Measurements from ENCODE around the gene CCN5.
"Not testable (repeated sequence)": the region's sequence is repeated elsewhere in the genome, so short reads cannot be mapped to it uniquely, and the experiment has no call there.

The CCN5 gene

GRCh38 chr20:44756011-44756688 is 41.0 kb downstream of the CCN5 start:
- no peak for DNase-seq

- DNase-seq, result no peak
Measured at GRCh38 chr20:44756956-44757355, 41.8 kb downstream of the CCN5 start.

GRCh38 chr20:44758247-44759101 is 43.3 kb downstream of the CCN5 start:
- peak in 24 of 56 donors; percentile 14 to 80 (median 51) for DNase-seq

- DNase-seq, result no peak
Measured at GRCh38 chr20:44759595-44759994, 44.4 kb downstream of the CCN5 start.

GRCh38 chr20:44761423-44761822 is 46.3 kb downstream of the CCN5 start:
- peak in 5 of 56 donors; percentile 10 to 26 (median 15) for DNase-seq

DNA sequence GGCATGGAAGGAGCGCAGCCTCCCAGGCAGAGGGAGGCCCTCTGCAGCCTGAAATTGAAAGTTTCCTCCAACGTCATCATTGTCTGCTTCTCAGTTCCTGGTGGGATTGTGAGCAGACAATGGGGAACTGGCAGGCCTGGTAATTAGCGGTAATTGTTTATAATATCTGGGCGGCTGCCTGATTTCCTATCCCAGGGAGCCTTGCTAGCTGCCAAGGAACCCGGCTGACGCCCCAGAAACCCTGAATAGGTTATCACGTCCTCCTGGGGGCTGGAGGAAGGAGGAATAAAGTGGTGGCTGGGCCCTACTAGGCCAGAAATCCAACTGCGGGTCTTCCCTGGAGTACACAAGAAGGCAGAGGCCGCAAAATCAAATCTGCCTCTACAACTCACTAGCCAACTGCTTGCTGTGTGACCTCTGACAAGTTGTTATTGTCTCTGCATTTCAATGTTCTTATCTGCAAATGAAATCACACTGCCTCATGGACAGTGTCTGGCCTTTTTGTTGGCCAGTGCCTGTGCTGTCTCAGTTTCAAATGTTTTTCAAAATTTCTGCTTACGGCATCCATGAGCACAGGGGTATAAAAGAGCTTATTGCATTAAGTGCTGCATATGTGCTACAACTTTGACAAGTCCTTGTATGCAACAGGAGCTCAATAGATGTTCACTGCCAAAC is 47.4 kb downstream of the CCN5 start:
- peak in 1 of 56 donors; percentile 37 for DNase-seq

DNA sequence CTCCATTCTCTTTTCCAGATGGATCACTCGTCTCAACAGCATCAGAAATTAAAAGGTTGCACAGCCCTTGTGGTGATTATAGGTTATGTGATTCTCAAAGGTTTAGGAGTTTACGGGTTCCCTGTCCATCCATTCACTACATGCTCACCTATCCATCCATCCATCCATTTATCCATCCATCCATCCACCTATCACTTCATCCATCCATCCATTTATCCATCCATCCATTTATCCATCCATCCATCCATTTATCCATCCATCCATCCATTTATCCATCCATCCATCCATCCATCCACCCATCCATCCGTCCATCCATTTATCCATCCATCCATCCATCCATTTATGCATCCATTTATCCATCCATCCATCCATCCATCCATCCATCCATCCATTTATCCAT is 48.6 kb downstream of the CCN5 start:
- DNase-seq, result not testable (repeated sequence)

GRCh38 chr20:44765091-44765490 is 49.9 kb downstream of the CCN5 start:
- no peak for DNase-seq

- peak in 4 of 56 donors; percentile 14 to 62 (median 26) for DNase-seq
Measured at GRCh38 chr20:44765701-44766347, 50.7 kb downstream of the CCN5 start.

GRCh38 chr20:44768256-44768655 is 53.1 kb downstream of the CCN5 start:
- DNase-seq, result peak in 10 of 56 donors; percentile 8 to 46 (median 24)

- DNase-seq, result no peak
Measured at GRCh38 chr20:44768854-44769480, 53.8 kb downstream of the CCN5 start.

GRCh38 chr20:44769481-44769863 is 54.3 kb downstream of the CCN5 start:
- DNase-seq, result peak in 1 of 56 donors; percentile 23

DNA sequence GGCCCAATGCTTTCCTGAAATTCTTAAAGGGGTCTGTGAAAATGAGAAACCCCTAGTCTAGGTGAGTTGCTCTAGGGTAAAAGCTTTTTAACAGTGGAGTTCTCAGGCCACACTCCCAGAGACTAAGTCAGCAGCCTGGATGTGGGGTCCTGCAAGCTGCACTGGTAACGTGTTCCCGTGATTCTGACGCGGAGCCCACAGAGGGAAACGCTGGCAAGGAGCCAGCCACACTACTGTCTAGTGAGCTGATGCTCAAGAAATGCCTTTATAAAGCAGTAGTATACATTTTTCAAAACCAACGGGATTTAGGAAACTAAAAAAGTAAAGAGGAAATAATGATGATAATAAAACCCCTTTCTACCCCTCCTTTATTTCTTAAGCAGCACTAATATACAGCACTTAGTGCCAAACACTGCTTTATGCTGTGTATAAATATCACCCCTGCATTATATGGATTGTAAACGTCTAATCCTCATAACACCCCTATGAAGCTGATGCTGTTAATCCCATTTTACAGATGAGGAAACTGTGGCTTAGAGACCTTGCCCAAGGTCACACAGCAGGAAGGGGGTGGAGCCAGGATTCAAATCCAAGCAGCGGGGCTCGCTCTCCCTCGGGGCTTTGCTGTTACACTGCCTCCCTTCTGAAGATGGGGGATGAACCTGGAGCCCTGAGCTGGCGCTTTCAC is 55.5 kb downstream of the CCN5 start:
- peak in 2 of 56 donors; percentile 19 to 20 for DNase-seq

- DNase-seq, result no peak
Measured at GRCh38 chr20:44771172-44771535, 56.0 kb downstream of the CCN5 start.

DNA sequence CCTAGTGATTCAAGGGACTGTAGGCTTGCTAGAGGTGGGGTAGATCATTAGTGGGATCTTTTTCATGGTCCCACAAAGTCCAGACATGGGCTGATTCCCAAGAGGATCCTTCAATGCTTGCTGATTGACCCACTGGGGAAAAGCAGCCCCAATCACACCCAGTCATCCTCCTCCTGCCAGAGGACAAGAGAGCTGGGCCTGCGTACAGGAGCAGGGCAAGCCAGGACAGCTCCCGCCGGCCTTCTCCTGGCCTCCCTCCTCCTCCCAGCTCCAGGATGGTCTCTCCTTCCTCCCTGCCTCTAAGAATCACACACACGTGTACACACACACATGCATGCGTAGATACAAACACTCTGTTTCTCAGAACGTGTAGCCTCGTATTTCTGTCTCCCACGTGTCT is 57.5 kb downstream of the CCN5 start:
- no peak for DNase-seq

DNA sequence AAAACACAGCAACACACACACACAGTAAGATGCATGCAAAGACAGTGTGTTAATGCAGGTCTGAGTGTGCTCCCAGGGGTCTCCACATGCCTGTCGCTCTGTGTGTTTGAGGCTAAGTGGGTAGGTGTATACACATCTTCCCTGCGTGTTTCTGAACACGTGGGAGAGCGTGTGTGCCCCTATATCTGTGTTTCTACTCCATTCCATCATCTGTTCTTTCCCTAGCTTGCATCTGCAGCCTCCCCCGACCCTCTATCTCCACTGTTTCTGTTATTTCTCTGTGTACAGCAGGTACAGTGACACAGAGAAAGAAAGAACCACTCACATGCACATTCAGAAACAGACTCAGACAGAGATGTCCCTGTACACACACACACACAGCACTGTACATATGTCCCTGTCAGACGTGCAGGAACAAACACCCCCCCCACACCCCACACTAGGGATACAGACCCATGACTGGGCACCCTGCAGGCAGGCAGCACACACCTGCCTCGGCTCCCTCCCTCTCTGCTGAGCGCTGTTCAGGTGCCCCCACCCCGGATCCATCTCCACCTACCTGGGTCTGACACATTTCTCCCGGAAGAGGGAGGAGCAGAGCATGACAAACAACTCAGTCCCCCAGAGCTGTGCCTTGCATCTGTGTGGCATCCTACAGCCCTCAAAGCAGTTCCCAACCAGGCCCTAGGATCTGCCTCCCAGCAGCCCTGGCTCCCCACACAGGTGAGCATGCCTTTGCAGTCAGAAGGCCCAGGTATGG is 58.1 kb downstream of the CCN5 start:
- DNase-seq, result peak in 39 of 56 donors; percentile 11 to 85 (median 52)

DNA sequence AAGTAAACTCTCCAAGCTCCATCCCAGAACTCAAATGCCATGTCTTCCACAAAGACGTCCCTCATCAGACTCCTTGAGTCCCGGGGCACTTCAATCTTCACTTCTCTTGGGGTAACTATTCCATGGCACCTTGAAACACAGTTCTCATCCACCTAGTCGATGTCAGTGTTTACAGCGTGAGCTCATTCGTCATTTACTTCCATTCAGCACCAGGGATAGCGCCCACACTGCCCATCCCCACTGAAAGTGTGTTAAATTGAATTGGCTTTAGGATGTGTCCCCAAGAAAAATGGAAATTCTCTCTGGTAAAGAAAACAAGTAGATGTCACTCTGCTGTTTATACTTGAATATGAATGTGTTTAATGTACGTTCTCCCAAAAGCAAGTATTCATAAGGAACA is 61.8 kb downstream of the CCN5 start:
- DNase-seq, result no peak

Measured in nucleus accumbens (tissue), 56 donors.